Activated T-helper 2 cell treated with anti-CD3 and anti-CD28 coated beads, Interferon-gamma antibody, Interleukin-2, Interleukin-4, amounts not matched to agents 10 μg/mL and 5 μg/mL and 100 μg/mL, durations not matched to agents 14 hours and 24 hours and 36 hours (primary cell): Measurements from ENCODE around the gene PCDHA13. TPM values are rescaled to one million over a fixed set of nuclear protein-coding genes. Genes with fewer than 3 reads are reported as not detected.
"Not testable (repeated sequence)": the region's sequence is repeated elsewhere in the genome, so short reads cannot be mapped to it uniquely, and the experiment has no call there.

Experiments used
- DNase-seq: peaks from one replicate; pipeline ENCODE4 v3.0.0; 2021; ENCODE audit warnings: low spot score
- H3K27ac Mint-ChIP-seq: one replicate; pipeline ENCODE4 v1.8.0; 2021; ENCODE audit warnings: mixed read lengths
- H3K27me3 Mint-ChIP-seq: one replicate; pipeline ENCODE4 v1.8.0; 2021; ENCODE audit warnings: low read depth, mixed read lengths
- H3K36me3 Mint-ChIP-seq: one replicate; pipeline ENCODE4 v1.8.0; 2021; ENCODE audit warnings: low read depth, mixed read lengths
- H3K4me1 Mint-ChIP-seq: one replicate; pipeline ENCODE4 v1.8.0; 2021; ENCODE audit warnings: low read depth, mixed read lengths
- H3K4me3 Mint-ChIP-seq: one replicate; pipeline ENCODE4 v1.8.0; 2021; ENCODE audit warnings: low read depth, mild to moderate bottlenecking, moderate library complexity, mixed read lengths
- H3K9me3 Mint-ChIP-seq: one replicate; pipeline ENCODE4 v1.8.0; 2021; ENCODE audit warnings: mixed read lengths
- intact Hi-C: fragments of 100-400 bp; cut with micrococcal nuclease; formaldehyde crosslinking; loops from one replicate; pipeline ENCODE4 v1.15.1; 2023
- total RNA-seq: library from RNA; stranded (reverse); gene quantifications from 2 replicates; pipeline ENCODE4 v1.2.3, GENCODE V29; 2022

Gene PCDHA13
- total RNA-seq, 1 donor from 2014 or later, result not detected

DNA sequence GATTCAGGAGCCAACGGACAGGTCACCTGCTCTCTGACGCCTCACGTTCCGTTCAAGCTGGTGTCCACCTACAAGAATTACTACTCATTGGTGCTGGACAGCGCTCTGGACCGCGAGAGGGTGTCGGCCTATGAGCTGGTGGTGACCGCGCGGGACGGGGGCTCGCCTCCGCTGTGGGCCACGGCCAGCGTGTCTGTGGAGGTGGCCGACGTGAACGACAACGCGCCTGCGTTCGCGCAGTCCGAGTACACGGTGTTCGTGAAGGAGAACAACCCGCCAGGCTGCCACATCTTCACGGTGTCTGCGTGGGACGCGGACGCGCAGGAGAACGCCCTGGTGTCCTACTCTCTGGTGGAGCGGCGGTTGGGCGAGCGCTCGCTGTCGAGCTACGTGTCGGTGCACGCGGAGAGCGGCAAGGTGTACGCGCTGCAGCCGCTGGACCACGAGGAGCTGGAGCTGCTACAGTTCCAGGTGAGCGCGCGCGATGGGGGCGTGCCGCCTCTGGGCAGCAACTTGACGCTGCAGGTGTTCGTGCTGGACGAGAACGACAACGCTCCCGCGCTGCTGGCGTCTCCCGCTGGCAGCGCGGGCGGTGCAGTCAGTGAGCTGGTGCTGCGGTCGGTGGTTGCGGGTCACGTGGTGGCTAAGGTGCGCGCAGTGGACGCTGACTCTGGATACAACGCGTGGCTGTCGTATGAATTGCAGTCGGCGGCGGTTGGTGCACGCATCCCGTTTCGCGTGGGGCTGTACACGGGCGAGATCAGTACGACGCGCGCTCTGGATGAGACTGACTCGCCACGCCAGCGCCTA, 24.5 kb upstream of the PCDHA13 start:
- intact Hi-C loops, result loop anchor here (10.0 kb wide), 1 partner anchor 63 kb away; the partner anchor contains the start of gene PCDHA2
- peaks cover 45% of the 10 kb centered on the region for H3K9me3 Mint-ChIP-seq
- no peaks in the 10 kb centered on the region for H3K36me3 Mint-ChIP-seq
- H3K27ac Mint-ChIP-seq, result no peak overlapping the region
- DNase-seq, result no peak
- H3K4me3 Mint-ChIP-seq, result no peak overlapping the region
- no peaks in the 10 kb centered on the region for H3K4me1 Mint-ChIP-seq
- no peaks in the 10 kb centered on the region for H3K27me3 Mint-ChIP-seq

DNA sequence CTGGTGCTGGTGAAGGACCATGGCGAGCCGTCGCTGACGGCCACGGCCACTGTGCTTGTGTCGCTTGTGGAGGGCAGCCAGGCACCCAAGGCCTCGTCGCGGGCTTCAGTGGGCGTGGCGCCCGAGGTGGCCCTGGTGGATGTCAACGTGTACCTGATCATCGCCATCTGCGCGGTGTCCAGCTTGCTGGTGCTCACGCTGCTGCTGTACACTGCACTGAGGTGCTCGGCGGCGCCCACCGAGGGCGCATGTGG, 24.0 kb upstream of the PCDHA13 start:
- Mint-ChIP-seq H3K4me1 (no peaks in the 10 kb centered on the region), H3K27ac (no peak overlapping the region), H3K36me3 (no peaks in the 10 kb centered on the region), H3K9me3 (peaks cover 45% of the 10 kb centered on the region), H3K4me3 (no peak overlapping the region), H3K27me3 (no peaks in the 10 kb centered on the region)
- intact Hi-C loops, result loop anchor here (10.0 kb wide), 1 partner anchor 63 kb away; the partner anchor contains the start of gene PCDHA2
- no peak for DNase-seq

DNA sequence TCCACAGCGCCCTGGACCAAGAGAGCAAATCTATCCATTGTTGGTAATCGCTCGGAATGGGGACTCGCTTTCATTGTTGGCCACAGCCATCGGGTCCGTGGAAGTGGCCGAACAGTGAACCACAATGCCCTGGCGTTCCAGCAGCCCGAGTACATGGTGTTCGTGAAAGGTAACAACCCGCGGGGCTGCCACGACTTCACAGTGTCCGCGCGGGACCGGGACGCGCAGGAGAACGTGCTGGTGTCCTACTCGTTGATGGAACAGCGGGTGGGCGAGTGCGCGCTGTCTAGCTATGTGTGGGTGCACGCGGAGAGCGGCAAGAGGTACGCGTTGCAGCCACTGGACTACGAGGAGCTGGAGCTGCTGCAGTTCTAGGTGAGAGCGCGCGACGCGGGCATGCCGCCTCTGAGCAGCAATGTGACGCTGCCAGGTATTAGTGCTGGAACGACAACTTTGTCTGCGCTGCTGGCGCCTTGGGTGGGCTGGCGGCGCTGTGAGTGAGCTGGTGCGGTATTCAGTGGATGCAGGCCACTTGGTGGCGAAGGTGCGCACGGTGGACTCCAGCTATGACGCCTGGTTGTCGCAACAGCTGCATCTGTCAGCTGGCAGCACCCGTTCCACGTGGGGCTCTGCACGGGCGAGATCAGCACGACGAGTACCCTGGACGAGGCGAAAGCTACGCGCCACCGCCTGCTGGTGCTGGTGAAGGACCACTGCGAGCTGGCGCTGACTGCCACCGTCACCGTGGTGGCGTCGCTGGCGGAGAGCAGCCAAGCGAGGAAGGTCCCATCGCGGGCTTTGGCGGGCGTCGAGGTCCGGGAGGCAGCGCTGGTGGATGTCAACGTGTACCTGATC, 19.3 kb upstream of the PCDHA13 start:
- DNase-seq, result no peak
- Mint-ChIP-seq H3K27ac (no peak overlapping the region), H3K4me3 (no peak overlapping the region), H3K27me3 (no peaks in the 10 kb centered on the region), H3K4me1 (no peaks in the 10 kb centered on the region), H3K9me3 (peaks cover 16% of the 10 kb centered on the region), H3K36me3 (no peaks in the 10 kb centered on the region)
- intact Hi-C loops, result no loop called here

DNA sequence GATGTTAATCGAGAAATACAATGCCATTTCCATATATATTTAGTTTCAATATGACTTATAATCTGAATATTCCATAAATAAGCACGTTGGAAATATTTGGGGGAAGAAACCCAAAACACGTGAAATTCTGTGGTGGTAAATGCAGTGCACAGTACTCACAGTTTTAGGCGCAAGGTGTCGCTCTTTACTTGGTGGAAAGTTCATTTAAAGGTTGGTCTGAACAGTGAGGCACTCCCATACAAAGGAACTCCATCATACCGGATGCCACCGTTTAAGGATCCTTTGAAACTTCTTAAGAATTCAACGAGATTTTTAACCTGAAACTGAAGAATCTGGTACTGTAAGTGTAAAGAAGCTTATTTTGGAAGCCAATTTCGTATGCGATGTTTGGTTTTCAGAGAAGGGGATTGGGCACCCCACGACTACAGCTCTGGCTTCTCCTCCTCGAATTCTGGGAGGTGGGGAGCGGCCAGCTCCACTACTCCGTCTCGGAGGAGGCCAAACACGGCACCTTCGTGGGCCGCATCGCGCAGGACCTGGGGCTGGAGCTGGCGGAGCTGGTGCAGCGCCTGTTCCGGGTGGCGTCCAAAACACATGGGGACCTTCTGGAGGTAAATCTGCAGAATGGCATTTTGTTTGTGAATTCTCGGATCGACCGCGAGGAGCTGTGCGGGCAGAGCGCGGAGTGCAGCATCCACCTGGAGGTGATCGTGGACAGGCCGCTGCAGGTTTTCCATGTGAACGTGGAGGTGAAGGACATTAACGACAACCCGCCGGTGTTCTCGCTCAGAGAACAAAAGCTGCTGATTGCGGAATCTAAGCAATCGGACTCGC, 13.0 kb upstream of the PCDHA13 start, which contains the start of gene PCDHA11:
PCDHA11 (plus strand) TSS at position 237 of the 834 bp plus-strand sequence; CDS start at position 384, 147 bp downstream.
- H3K4me3 Mint-ChIP-seq, result no peak within 1 kb of the TSS
- H3K9me3 Mint-ChIP-seq, result peaks cover 18% of the 10 kb centered on the region
- H3K4me1 Mint-ChIP-seq, result no peaks in the 10 kb centered on the region
- H3K27ac Mint-ChIP-seq, result no peak within 1 kb of the TSS
- H3K36me3 Mint-ChIP-seq, result peaks cover 3% of the 10 kb centered on the region
- H3K27me3 Mint-ChIP-seq, result no peaks in the 10 kb centered on the region
- intact Hi-C loops, result no loop called here
- DNase-seq, result no peak

DNA sequence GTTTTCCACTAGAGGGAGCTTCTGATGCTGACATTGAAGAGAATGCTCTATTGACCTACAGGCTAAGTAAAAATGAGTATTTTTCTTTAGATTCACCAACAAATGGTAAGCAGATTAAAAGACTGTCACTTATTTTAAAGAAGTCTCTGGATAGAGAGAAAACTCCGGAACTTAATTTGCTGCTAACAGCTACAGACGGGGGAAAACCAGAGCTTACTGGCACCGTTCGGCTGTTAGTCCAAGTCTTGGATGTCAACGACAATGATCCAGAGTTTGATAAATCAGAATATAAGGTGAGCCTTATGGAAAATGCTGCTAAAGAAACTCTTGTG, 12.4 kb upstream of the PCDHA13 start:
- intact Hi-C loops, result no loop called here
- no peak for DNase-seq
- H3K36me3 Mint-ChIP-seq, result peaks cover 3% of the 10 kb centered on the region
- no peak overlapping the region for H3K27ac Mint-ChIP-seq
- peaks cover 23% of the 10 kb centered on the region for H3K9me3 Mint-ChIP-seq
- no peaks in the 10 kb centered on the region for H3K4me1 Mint-ChIP-seq
- no peaks in the 10 kb centered on the region for H3K27me3 Mint-ChIP-seq
- no peak overlapping the region for H3K4me3 Mint-ChIP-seq

DNA sequence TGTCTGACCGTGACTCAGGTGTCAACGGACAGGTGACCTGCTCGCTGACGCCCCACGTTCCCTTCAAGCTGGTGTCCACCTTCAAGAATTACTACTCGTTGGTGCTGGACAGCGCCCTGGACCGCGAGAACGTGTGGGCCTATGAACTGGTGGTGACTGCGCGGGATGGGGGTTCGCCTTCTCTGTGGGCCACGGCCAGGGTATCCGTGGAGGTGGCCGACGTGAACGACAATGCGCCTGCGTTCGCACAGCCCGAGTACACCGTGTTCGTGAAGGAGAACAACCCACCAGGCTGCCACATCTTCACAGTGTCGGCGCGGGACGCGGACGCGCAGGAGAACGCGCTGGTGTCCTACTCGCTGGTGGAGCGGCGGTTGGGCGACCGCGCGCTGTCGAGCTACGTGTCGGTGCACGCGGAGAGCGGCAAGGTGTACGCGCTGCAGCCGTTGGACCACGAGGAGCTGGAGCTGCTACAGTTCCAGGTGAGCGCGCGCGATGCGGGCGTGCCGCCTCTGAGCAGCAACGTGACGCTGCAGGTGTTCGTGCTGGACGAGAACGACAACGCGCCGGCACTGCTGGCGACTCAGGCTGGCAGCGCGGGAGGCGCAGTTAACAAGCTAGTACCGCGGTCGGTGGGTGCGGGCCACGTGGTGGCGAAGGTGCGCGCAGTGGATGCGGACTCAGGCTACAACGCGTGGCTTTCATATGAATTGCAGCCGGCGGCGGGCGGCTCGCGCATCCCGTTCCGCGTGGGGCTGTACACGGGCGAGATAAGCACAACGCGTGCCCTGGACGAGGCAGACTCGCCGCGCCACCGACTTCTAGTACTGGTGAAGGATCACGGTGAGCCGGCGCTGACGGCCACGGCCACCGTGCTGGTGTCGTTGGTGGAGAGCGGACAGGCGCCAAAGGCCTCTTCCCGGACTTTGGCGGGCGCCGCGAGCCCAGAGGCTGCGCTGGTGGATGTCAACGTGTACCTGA, 11.4 kb upstream of the PCDHA13 start:
- intact Hi-C loops, result no loop called here
- H3K9me3 Mint-ChIP-seq, result peaks cover 29% of the 10 kb centered on the region
- H3K4me3 Mint-ChIP-seq, result no peak overlapping the region
- no peak overlapping the region for H3K27ac Mint-ChIP-seq
- no peaks in the 10 kb centered on the region for H3K27me3 Mint-ChIP-seq
- peaks cover 3% of the 10 kb centered on the region for H3K36me3 Mint-ChIP-seq
- H3K4me1 Mint-ChIP-seq, result no peaks in the 10 kb centered on the region
- no peak for DNase-seq

DNA sequence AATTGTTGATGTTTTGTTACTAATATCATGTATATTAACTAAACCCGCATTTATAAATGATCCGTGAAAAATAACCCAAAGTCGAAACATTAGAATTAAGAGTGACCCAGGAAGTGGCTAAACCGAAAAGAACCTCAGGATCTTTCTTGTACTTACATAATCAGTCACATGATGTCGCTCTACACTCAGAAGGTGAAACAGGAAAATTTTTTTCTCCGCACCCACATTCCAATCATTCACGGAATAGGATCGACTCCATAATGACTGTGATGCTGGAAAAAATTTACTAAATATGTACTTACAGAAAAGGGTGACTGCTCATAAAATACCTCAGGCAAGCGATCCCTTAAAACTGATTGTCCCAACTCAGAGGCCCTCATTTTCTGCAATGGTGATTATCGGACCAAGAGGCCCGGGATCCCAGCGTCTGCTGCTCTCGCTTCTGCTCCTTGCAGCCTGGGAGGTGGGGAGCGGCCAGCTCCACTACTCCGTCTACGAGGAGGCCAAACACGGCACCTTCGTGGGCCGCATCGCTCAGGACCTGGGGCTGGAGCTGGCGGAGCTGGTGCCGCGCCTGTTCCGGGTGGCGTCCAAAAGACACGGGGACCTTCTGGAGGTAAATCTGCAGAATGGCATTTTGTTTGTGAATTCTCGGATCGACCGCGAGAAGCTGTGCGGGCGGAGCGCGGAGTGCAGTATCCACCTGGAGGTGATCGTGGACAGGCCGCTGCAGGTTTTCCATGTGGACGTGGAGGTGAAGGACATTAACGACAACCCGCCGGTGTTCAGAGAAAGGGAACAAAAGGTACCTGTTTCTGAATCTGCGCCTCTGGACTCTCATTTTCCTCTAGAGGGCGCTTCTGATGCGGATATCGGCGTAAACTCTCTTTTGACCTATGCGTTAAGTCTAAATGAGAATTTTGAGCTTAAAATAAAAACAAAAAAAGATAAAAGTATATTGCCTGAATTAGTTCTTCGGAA, 6.5 kb upstream of the PCDHA13 start, which contains the start of gene PCDHA12:
PCDHA12 (plus strand) TSS at position 224 of the 981 bp plus-strand sequence; CDS start at position 389, 165 bp downstream.
- H3K4me3 Mint-ChIP-seq, result no peak within 1 kb of the TSS
- no peak for DNase-seq
- peaks cover 41% of the 10 kb centered on the region for H3K9me3 Mint-ChIP-seq
- intact Hi-C loops, result no loop called here
- H3K36me3 Mint-ChIP-seq, result no peaks in the 10 kb centered on the region
- no peaks in the 10 kb centered on the region for H3K27me3 Mint-ChIP-seq
- H3K4me1 Mint-ChIP-seq, result no peaks in the 10 kb centered on the region
- no peak within 1 kb of the TSS for H3K27ac Mint-ChIP-seq

DNA sequence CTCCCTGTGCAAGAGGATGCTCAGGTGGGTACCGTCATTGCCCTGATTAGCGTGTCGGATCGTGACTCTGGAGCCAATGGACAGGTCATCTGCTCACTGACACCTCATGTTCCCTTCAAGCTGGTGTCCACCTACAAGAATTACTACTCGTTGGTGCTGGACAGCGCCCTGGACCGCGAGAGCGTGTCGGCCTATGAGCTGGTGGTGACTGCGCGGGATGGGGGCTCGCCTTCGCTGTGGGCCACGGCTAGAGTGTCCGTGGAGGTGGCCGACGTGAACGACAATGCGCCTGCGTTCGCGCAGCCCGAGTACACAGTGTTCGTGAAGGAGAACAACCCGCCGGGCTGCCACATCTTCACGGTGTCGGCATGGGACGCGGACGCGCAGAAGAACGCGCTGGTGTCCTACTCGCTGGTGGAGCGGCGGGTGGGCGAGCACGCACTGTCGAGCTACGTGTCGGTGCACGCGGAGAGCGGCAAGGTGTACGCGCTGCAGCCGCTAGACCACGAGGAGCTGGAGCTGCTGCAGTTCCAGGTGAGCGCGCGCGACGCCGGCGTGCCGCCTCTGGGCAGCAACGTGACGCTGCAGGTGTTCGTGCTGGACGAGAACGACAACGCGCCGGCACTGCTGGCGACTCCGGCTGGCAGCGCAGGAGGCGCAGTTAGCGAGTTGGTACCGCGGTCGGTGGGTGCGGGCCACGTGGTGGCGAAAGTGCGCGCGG, 5.2 kb upstream of the PCDHA13 start:
- H3K9me3 Mint-ChIP-seq, result peaks cover 51% of the 10 kb centered on the region

DNA sequence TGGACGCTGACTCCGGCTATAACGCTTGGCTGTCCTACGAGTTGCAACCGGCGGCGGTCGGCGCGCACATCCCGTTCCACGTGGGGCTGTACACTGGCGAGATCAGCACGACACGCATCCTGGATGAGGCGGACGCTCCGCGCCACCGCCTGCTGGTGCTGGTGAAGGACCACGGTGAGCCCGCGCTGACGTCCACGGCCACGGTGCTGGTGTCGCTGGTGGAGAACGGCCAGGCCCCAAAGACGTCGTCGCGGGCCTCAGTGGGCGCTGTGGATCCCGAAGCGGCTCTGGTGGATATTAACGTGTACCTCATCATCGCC, 4.7 kb upstream of the PCDHA13 start:
- no peaks in the 10 kb centered on the region for H3K36me3 Mint-ChIP-seq
- no peak for DNase-seq
- H3K4me1 Mint-ChIP-seq, result no peaks in the 10 kb centered on the region
- intact Hi-C loops, result no loop called here
- peaks cover 52% of the 10 kb centered on the region for H3K9me3 Mint-ChIP-seq
- no peaks in the 10 kb centered on the region for H3K27me3 Mint-ChIP-seq
- no peak overlapping the region for H3K4me3 Mint-ChIP-seq
- no peak overlapping the region for H3K27ac Mint-ChIP-seq

More for the DNA sequence above, 5.2 kb upstream of the PCDHA13 start:
- intact Hi-C loops, DNase-seq, H3K4me3 Mint-ChIP-seq, H3K27me3 Mint-ChIP-seq, H3K36me3 Mint-ChIP-seq, H3K4me1 Mint-ChIP-seq, H3K27ac Mint-ChIP-seq: not testable (repeated sequence)

DNA sequence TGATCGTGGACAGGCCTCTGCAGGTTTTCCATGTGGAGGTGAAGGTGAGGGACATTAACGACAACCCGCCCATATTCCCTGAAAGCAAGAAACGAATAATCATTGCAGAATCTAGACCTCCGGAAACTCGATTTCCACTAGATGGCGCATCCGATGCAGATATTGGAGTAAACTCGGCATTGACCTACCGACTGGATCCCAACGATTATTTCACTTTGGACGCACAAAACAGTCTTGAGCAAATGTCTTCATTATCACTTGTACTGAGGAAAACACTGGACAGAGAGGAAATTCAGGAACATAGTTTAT, 621 bp downstream of the PCDHA13 start:
- Mint-ChIP-seq H3K36me3 (no peaks in the 10 kb centered on the region), H3K4me3 (no peak overlapping the region), H3K9me3 (peaks cover 43% of the 10 kb centered on the region), H3K27me3 (no peaks in the 10 kb centered on the region), H3K27ac (no peak overlapping the region), H3K4me1 (no peaks in the 10 kb centered on the region)
- intact Hi-C loops, result no loop called here
- DNase-seq, result no peak

DNA sequence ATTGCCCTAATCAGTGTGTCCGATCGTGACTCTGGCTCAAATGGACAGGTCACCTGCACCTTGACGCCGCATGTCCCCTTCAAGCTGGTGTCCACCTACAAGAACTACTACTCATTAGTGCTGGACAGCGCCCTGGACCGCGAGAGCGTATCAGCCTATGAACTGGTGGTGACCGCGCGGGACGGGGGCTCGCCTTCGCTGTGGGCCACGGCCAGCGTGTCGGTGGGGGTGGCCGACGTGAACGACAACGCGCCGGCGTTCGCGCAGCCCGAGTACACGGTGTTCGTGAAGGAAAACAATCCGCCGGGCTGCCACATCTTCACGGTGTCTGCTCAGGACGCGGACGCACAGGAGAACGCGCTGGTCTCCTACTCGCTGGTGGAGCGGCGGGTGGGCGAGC, 1.4 kb downstream of the PCDHA13 start:
- Mint-ChIP-seq H3K9me3 (peaks cover 48% of the 10 kb centered on the region), H3K27me3 (no peaks in the 10 kb centered on the region), H3K4me3 (no peak overlapping the region), H3K27ac (no peak overlapping the region), H3K4me1 (no peaks in the 10 kb centered on the region), H3K36me3 (no peaks in the 10 kb centered on the region)
- intact Hi-C loops, result no loop called here
- DNase-seq, result no peak
